Measurements from ENCODE around the gene CMSS1.

The CMSS1 gene

DNA sequence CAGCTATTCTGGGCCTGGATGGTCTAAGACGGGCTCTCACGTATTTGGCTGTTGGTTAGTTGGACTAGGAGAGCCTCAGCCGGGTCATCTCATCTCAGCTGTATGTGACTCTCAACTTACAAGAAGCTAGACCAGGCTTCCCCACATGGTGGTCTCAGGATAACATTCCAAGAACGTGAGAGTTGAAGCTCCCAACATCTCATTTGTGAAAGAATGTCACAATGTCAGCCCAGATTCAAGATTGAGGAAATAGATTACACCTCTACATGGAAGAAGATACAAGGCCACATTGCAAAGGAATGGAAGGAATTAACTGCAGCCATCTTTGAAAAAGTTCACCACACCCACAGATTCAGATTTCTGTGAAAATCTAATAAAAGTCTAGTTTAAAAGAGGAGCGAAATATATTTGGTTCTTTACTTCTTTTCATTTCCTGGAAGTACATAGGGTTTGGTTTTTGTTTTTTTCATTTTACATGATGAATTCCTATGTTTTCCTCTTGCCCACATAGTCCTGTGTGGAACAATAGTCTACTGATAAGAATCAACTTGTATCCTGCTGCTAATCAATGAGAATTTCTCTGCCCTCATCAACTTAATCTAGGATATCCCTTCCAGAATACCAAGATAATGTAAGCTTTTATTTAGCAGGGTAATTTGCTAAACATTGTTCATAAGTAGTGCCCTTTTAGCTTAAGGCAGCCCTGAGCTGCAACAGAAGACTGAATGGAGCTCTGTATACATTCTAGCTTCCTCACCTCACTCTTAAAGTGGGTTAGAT, 116.5 kb downstream of the CMSS1 start:
- no peak for DNase-seq (ENCODE audit: low read depth, low spot score)

DNA sequence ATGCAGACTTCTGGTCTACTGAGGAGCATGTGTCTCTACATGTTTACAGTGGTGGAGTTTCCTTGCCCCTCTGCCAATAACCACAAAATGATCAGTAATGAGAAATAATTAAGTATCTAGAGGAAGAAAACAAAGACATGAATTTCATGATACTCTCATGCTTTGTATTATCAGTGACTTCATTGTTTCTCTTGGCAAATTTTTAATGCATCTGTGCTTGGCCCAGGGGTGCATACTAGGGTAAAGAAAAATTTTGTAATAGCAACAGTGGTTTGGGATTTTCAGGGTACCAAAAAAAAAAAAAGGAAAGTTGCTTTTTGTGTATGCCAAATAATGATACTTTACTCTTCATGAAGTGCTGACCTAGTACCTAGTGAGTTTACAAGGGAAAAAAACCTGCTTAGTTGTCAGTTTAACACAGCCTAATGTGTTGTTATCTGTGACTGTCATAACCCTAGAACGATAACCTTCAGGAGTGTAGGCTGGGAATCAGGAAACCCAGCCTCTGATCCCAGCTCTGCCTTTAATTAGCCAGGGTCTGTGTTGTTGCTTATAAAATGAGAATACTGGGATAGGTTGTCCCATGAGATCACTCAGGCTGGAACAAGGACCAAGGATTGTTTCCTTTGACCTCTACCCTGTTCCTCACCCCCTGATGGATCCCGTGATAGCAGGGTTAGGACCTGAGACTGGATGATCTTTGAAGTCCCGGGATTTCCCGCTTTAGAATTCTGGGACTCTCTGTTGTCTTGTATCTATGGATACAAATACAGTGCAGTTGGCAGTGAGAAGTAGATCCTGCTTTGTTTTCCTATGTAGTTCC, 117.5 kb downstream of the CMSS1 start:
- no peak for DNase-seq (ENCODE audit: low read depth, low spot score)

DNA sequence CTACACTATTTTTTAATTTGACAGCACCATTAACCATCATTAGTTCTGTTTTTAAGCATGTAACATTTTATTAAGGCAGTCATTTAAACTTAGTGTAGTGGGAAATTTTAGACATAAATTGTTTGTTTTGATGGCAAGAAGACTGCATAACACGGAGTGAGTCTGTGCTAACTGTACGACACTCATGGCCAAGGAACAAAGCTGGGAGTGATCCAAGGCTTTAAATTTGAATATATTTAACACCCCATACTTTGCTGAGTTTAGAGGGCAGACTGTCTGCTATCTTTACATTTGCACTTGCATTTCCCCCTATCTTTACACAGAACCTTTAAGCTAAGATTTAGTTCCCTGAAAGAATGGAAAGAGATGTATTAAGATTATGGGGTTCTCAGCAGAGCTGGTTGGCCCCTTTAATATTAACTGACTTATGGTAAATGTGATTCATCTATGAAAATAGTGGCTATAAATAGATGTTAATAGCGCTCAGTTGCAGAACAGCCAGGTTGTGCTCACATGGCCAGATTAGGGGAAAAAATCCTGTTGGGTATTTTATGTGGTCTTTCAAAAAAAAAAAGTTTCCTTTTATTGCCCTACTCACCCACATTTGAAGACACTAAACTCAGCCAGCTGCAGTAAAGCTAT, 120.7 kb downstream of the CMSS1 start:
- DNase-seq (ENCODE audit: low read depth, low spot score): no peak

DNA sequence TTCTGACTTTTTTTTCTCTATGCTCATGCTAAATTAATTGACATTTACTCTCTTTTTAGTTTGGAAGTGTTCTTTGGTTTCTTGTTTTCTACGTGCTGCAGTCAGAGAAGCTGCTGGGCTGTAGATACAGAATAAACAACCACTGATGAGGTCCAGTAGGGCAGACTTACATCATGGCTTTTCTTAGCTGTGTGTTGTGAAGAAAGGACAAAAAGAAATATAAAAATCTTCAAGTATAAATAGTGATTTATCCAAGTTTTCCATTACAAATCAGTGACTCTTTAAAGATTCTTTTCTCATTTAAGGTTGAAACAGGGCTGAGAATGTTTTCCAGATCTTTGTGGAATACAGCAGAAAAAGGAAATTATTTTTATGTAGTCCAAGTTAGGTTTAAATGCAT, 122.2 kb downstream of the CMSS1 start:
- no peak for DNase-seq (ENCODE audit: low read depth, low spot score)

DNA sequence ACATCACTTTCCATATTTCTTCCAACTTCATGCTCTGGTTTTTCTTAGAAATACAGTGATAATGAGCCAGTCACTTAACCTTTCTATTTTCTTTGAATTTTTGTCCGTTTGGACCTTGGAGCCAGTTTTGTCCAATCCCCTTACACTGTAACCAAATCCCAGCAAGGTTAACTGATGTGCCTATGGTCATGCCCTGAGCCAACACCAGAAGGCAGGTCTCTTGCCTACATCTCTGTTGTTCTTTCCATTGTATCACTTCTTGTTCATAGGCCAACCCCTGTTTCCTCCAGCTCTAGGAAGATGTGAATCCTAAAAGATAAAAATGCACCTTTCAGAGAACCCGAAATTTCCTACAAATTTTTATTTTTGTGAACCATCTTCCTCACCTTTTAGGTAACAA, 122.7 kb downstream of the CMSS1 start:
- DNase-seq (ENCODE audit: low read depth, low spot score): no peak

DNA sequence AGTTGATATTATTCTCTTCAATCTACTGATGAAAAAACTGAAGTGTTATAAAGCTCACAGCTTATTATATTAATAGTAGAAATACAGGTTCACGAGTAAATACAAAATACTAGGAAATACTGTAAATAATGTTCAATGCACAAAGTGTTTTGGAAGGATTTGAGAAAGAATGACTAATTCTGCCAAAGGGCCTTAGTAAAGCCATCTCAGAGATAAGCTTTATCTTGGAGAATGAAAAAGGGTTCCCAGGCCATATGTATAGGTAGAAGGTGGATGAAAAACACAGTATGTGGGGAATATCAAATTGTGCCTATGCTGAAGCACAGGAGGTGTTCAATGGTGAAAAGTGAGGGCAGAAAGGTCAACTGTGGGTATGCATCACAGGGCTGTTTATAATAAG, 123.5 kb downstream of the CMSS1 start:
- no peak for DNase-seq (ENCODE audit: low read depth, low spot score)

DNA sequence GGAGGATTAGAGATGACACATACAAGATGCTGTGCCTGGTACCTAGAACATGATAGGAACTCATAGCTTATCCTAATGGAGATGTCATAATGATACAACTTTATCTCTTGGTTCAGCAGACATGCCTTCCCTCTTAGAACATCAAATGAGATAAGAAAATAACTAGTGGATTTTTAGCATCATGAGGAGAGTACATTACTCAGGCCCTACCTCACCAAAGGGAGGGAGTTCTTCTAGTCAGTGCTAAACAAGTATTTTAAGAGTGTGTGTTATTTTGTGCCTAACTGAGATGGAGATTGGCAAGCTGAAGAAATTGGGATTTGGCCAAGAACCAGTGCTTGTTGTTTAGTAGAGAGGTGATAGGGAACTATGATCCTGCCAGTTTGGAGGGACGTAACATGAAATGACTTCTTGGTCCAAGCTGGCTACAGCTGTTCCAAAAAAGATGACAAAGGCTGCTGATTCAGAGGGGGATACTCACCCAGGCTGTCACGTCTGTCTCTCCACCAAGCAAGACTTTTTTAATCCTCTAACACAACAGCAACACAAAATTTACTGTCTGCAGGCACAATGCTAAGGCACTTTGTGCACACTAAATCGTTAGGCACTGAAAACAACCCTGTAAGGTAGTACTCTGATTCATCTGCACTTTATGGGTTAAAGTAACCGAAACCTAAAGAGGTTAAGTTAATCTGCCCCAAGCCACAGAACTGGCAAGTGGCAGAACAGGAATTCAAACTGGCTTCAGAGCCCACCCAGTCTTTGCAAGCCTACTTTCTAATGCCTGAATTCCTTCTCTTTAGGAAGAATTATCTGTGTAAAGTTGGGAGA, 126.5 kb downstream of the CMSS1 start:
- no peak for DNase-seq (ENCODE audit: low read depth, low spot score)

DNA sequence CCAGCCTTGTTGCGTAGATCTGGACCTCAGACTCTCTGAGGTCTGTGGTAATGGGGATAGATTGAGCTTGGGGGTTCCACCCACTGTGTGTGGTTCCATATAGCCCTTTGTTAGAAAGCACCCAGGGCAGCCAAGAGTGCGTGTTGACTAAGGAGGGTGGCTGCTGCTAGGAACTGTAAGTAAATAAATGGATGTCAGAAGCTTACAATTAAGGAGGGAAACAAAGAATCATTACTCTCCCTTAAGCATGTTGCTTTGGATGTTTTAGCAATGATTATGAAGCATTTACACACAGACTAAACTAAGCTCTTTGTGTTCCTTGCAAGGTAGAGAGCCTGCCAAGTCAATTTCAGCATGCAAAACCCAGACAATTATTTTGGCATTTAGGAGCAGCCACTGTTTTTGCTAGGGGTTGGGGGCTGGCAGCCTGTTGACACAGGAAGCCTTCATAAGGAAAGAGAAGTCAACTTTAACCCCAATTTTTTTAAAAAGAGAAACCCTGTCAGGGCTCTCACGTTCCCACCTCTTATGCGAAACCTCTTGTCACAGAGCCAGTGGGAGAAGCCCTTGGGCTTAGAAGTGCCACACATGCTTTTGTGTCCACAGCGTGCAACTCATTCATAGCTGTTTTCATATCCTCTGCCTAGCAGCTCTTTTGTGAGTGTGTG, 127.8 kb downstream of the CMSS1 start:
- no peak for DNase-seq (ENCODE audit: low read depth, low spot score)

DNA sequence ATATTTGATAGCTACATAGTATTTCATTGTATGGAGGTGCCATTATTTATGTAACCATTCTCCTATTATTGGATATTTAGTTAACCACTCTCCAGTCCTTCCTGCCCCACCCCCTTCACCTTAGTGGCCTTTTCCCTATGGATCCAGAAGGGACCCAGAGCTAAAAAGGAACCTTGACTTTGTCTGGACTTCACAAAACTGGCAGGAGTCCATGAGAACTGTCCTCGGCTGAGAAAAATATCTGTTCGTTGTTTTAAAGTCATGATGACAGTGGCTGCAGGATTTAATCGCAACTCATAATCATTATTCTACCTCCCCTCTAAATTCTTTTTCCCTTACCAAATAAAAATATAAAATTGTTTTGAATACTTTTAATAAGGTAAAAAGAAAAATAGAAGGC, 129.7 kb downstream of the CMSS1 start:
- DNase-seq (ENCODE audit: low read depth, low spot score): no peak

DNA sequence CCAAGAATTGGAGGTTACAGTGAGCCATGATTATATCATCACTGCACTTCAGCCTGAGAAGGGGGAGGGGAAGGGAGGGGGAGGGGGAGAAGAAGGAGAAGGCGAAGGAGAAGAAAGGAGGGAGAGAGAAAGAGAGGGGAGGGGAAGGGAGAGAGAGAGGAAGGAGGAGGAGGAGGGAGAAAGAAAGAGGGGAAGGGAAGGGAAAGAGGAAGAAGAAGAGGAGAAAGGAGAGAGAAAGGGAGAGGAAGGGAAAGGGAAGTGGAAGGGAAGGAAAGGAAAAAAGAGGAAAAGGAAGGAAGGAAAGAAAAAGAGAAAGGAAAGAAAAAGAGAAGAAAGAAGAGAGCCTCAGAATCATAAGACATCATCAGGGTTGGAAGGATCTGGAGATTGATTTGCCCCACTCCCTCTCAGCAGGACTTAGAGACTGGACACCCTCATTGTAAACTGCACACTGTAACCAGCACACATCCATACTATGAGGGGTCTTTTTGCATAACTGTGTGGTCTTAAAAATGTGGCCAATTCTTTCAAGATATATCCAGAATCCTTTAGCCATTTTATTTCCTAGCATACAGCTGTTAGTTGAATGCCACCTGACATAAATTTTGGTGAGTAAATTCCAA, 130.9 kb downstream of the CMSS1 start:
- no peak for DNase-seq (ENCODE audit: low read depth, low spot score)

DNA sequence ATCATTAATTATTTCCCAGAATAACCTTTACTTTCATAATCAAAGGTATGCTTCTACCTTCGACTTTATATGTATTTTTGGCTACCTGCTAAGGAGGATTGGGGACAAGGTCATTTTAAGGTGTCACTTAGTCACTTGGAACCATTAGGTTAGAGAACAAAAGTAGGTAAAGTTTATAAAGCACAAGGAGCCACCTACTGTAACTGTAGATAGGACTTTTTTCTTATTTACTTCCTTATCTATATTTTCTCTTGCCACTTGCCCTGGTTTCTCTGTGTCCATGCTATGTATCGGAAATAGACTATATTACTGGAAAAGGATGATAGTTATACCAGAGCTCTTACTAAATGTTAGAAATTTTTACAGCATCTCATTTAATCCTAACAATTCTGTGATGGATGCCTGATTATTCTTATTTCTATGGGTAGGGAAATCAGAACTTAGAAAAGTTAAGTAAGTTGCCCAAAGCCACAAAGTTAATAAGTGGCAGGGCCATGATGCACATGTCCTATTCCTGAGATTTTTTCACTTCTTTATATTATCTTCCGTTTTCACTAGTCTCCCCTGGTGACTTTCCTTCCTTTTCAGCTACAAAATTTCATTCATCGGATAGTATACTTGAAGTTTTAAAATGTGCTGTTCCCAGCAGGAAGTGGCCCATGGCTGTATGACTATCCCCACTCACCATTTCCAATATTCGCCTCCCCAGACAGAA, 132.5 kb downstream of the CMSS1 start:
- no peak for DNase-seq (ENCODE audit: low read depth, low spot score)

DNA sequence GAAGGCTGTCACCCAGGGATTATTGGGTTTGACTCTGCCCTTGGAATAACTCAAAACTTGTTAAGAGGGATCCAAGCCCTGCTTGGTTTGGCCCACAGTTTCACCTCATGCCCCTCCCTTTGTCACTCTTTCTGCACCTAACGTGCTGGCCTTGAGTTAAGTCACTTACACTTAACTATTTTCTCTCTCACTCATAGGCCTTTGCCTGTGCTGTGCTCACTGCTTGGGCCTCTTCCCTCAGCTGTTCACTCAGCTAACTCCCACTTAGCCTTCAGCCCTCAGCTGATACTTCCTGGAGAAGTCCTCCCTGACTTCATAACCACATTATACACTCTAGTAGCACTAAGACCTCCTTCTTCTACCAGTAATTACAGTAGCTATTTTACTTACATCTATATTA, 133.3 kb downstream of the CMSS1 start:
- DNase-seq (ENCODE audit: low read depth, low spot score): no peak

DNA sequence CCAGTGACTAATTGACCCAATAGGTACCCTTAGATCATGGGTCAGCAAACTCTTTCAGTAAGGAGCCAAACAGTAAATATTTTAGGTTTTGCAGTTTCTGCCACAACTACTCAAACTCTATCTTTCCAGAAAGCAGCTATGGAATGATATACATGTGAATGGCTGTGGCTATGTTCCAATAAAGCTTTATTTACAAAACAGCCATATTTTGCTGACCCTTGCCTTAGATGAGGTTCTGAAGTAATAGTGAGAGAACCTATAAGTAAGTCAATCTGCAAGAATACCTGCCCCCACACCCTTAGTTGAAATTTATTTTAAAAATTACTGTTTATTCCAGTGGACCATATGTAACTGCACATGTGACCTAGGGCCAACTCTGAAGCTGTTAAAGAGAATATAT, 134.0 kb downstream of the CMSS1 start:
- DNase-seq (ENCODE audit: low read depth, low spot score): no peak

DNA sequence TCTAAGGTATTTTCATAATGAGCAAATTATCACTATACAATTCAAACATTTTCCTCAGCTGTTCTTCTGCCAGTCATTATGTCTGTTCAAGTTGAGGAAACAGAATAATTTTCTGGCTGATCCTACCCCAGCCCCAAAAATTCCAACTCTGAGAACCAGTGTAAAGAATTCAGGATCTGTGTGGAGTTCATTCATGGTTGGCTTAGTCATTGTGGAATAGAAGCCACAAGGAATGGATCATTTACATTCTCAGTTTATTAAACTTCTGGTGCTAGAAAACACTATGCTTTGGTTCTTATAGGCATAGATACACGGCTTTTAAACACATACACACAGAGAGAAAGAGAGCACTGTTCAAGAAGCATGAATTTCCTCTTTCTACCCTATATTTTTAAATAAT, 134.6 kb downstream of the CMSS1 start:
- DNase-seq (ENCODE audit: low read depth, low spot score): no peak

DNA sequence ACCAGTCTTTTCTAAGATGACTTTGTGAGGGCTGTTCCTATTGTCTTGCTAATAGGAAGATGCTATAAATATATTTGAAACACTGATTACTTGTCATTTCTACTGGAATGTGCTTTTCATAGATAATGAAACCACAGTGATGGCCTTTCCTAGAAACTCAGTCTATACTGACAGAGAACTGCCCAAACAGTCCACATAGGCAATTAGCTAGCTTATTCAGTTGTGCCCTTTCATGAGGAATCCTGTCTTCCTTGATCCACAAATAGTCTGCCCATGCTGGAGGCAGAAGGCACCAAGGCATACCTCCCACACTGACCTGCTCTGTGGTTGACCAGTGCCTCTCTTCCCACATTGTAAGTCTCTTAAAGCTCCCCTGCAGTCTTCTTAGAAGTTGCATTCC, 135.9 kb downstream of the CMSS1 start:
- DNase-seq (ENCODE audit: low read depth, low spot score): no peak

DNA sequence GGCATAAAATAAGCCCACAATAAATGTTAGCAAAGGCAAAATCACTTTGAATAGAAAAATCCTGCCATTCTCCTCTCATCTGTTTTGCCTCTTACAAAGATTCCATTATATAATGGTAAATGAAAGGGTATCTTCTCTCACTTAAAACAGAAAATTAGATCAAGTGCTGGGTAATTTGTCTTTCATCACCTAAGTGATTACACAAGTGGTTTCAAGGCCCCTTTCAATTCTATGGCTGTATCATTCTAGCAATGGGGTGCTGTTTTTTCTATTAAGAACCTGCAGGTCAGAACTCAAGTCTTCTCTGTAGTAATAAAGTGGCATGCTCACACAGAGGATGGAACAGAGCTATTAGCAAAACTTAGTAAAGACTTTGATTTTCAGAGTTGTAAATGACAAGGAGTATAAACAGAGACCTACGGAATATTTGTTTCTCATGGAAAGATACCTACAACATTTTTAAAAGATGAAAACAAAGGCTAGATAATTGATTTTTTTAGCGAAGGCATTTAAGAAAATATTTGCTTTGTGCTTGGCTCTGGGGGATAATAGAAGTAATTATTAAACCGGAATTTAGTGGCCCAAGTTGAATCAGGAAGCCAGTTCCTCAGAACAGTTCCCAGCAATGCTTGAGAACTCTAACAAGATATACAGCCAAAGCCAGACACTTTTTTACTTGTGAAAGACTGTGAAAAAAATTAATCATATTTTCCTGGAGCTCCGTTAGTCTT, 137.4 kb downstream of the CMSS1 start:
- DNase-seq (ENCODE audit: low read depth, low spot score): no peak

DNA sequence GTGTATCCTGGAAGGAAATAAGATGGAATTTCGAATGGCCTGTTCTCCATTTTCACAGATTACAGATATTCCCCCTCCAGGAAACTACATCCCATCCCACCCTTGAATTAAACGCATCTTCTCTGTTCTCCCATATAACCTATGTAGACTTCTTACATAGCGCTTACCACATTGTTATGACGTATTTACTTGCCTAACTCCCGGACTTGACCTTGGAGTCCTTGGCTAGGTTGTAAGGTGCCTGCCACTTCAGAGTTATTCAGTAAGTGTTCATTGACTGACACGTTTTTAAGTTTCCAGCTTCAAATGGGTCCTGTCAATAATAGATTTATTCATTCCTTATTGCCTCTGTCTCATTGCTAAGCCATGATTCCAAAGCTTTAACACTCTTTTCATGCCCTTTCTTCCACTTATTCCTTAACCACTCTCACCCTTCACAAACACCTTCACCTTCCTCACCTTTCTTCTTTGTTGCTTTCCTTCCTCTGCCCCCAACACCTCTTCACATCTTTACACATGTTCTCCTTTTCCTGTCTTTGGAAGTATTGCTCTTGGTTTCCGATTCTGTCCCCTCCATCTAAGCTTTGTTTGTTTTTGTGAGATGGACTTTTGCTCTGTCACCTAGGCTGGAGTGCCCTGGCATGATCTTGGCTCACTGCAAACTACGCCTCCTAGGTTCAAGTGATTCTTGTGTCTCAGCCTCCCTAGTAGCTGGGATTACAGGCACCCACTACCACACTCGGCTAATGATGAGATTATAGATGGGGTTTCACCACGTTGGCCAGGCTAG, 138.3 kb downstream of the CMSS1 start:
- DNase-seq (ENCODE audit: low read depth, low spot score): no peak

DNA sequence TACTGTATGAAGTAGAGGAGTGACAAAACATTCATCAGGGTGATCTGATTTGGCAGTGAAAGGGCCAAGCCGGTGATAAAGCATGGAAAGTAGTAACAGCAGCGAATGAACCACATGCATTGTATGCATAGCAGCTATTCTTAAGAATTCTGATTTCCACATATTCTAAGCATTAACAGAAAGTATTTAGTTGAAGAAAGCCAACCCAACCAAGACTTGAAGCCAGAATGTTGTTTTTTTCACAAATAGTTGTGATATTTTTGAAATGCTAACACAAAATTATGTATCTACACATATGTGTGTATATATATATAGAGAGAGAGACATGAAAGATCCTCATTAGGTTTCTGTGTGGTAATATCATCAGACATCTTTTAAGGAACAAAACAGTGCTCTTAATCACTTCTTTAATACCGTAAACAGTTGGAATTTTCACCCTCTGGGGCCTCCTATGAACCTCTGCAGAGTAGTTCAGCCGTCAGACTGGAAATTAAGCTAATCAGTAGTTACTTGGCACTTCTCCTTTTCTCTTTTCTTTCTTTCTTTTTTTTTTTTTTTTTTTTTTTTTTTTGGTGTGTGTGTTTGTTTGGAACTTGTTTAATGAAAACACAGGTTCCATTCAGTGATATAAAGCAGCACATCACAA, 139.6 kb downstream of the CMSS1 start:
- no peak for DNase-seq (ENCODE audit: low read depth, low spot score)

Measured in iPS DF 19.7 (cell line).